Liver (tissue), 9 donors: ENCODE measurements around the gene EGLN1. TPM values are rescaled to one million over a fixed set of nuclear protein-coding genes. Genes with fewer than 3 reads are reported as not detected.

Experiments
- DNase-seq: peaks from one replicate; pipeline ENCODE4 v3.0.0-alpha.2; 2017; ENCODE audit warnings: low spot score
- H3K27ac ChIP-seq, 2 donors: one replicate each; pipeline ENCODE4 v1.7.0; 2013; ENCODE audit warnings: inconsistent platforms in 2 of 2, low read length in 2 of 2, control low read depth in 1 of 2, low read depth in 1 of 2, mild to moderate bottlenecking in 1 of 2
- H3K27me3 ChIP-seq, 4 donors: one replicate each; pipeline versions ENCODE4 v1.6.1 to v1.7.0; 2013; ENCODE audit warnings: low read length in 3 of 4, inconsistent platforms in 1 of 4, mild to moderate bottlenecking in 1 of 4, moderate library complexity in 1 of 4; ENCODE audit not compliant: control insufficient read depth in 4 of 4, insufficient read depth in 4 of 4
- H3K36me3 ChIP-seq, 4 donors: one replicate each; pipeline versions ENCODE4 v1.6.1 to v1.7.0; 2013; ENCODE audit warnings: low read length in 3 of 4, mild to moderate bottlenecking in 3 of 4, low read depth in 1 of 4, moderate library complexity in 1 of 4; ENCODE audit not compliant: control insufficient read depth in 4 of 4, insufficient read depth in 3 of 4
- H3K4me1 ChIP-seq, 4 donors: one replicate each; pipeline versions ENCODE4 v1.6.1 to v1.7.0; 2013; ENCODE audit warnings: low read length in 3 of 4, mild to moderate bottlenecking in 3 of 4, moderate library complexity in 1 of 4; ENCODE audit not compliant: control insufficient read depth in 4 of 4, insufficient read depth in 4 of 4
- H3K4me3 ChIP-seq, 3 donors: one replicate each; pipeline versions ENCODE4 v1.6.1 to v1.7.0; 2013; ENCODE audit warnings: low read length in 3 of 3, control low read depth in 1 of 3, low read depth in 1 of 3, mild to moderate bottlenecking in 1 of 3
- H3K9ac ChIP-seq, 2 donors: one replicate each; pipeline ENCODE4 v1.7.0; 2013; ENCODE audit warnings: low read length in 2 of 2, mild to moderate bottlenecking in 2 of 2, moderate library complexity in 2 of 2, control low read depth in 1 of 2, low read depth in 1 of 2
- H3K9me3 ChIP-seq, 4 donors: one replicate each; pipeline versions ENCODE4 v1.6.1 to v1.7.0; 2013; ENCODE audit warnings: low read length in 3 of 4; ENCODE audit not compliant: control insufficient read depth in 4 of 4
- EGR1 ChIP-seq, 2 donors: IDR thresholded peaks; 2 replicates each; pipeline ENCODE4 v1.6.1; 2016 to 2018; ENCODE audit warnings: antibody characterized with exemption in 2 of 2, low read depth in 2 of 2
- FOXA2 ChIP-seq: IDR thresholded peaks from 2 replicates; pipeline ENCODE4 v1.6.1; 2016; ENCODE audit warnings: antibody characterized with exemption
- GABPA ChIP-seq, 2 donors: IDR thresholded peaks in 1 of 2; conservative IDR thresholded peaks in 1 of 2; 2 replicates each; pipeline ENCODE4 v1.6.1; 2016; ENCODE audit warnings: antibody characterized with exemption in 2 of 2, mild to moderate bottlenecking in 1 of 2, moderate library complexity in 1 of 2
- HNF4A ChIP-seq, 2 donors: conservative IDR thresholded peaks; 2 replicates each; pipeline ENCODE4 v1.6.1; 2016; ENCODE audit warnings: antibody characterized with exemption in 2 of 2, mild to moderate bottlenecking in 2 of 2
- HNF4G ChIP-seq: IDR thresholded peaks from 2 replicates; pipeline ENCODE4 v1.6.1; 2016; ENCODE audit warnings: antibody characterized with exemption
- JUND ChIP-seq, 2 donors: IDR thresholded peaks; 2 replicates each; pipeline ENCODE4 v1.6.1; 2016; ENCODE audit warnings: antibody characterized with exemption in 2 of 2
- NR2F2 ChIP-seq: IDR thresholded peaks from 2 replicates; pipeline ENCODE4 v1.6.1; 2016; ENCODE audit warnings: antibody characterized with exemption
- RXRA ChIP-seq, 2 donors: IDR thresholded peaks; 2 replicates each; pipeline ENCODE4 v1.6.1; 2017 to 2018; ENCODE audit warnings: antibody characterized with exemption in 2 of 2, mild to moderate bottlenecking in 1 of 2
- TAF1 ChIP-seq: conservative IDR thresholded peaks from 2 replicates; pipeline ENCODE4 v1.6.1; 2016; ENCODE audit warnings: antibody characterized with exemption, mild to moderate bottlenecking
- YY1 ChIP-seq: IDR thresholded peaks from 2 replicates; pipeline ENCODE4 v1.6.1; 2016; ENCODE audit warnings: antibody characterized with exemption, mild to moderate bottlenecking
- WGBS: extraction: QIAGEN DNeasy Blood & Tissue Kit; methylation state at CpG from one replicate; pipeline ENCODE4 v1.1.7; 2013; 5-methylcytosine and 5-hydroxymethylcytosine counted together
- polyA plus RNA-seq, 2 donors: library from polyadenylated mRNA; stranded (reverse) in 1 of 2; unstranded in 1 of 2; fragments of 200-250 nt in 1 of 2; fragments of >200 nt in 1 of 2; fragmentation: Nextera tagmentation in 1 of 2; extraction: Ambion mirVana in 1 of 2; gene quantifications; one replicate each; pipeline versions ENCODE4 v1.2.1 to v1.2.3, GENCODE V29; 2013 to 2015
- total RNA-seq, 2 donors: library from RNA; depleted of rRNA; stranded (reverse); fragments of >200 nt; gene quantifications; one replicate each; pipeline ENCODE4 v1.2.3, GENCODE V29; 2014
- TF ChIP-seq, protein P1 (sequence below): IDR thresholded peaks from 2 replicates; pipeline ENCODE4 v1.6.1; 2016; ENCODE audit warnings: antibody characterized with exemption
- TF ChIP-seq, protein P2 (sequence below): fragments of 150-350 bp; IDR thresholded peaks from 2 replicates; pipeline ENCODE4 v1.5.1; 2017; ENCODE audit warnings: improper control_type of control experiment, low read depth, low read length; ENCODE audit not compliant: missing input control
- TF ChIP-seq, protein P3 (sequence below): IDR thresholded peaks from 2 replicates; pipeline ENCODE4 v1.6.1; 2016; ENCODE audit warnings: antibody characterized with exemption
- TF ChIP-seq, protein P4 (sequence below): IDR thresholded peaks from 2 replicates; pipeline ENCODE4 v1.6.1; 2016; ENCODE audit warnings: antibody characterized with exemption
- TF ChIP-seq, protein P5 (sequence below): IDR thresholded peaks from 2 replicates; pipeline ENCODE4 v1.6.1; 2016; ENCODE audit warnings: antibody characterized with exemption, mild to moderate bottlenecking
- donor health status: healthy.
- donor health status: healthy.
- donor health status: healthy.
- donor health status: healthy.
- donor health status: healthy.

The EGLN1 gene
- total and polyA plus RNA-seq, 4 donors = 7.2 to 44.8 (median 22.2) TPM

DNA sequence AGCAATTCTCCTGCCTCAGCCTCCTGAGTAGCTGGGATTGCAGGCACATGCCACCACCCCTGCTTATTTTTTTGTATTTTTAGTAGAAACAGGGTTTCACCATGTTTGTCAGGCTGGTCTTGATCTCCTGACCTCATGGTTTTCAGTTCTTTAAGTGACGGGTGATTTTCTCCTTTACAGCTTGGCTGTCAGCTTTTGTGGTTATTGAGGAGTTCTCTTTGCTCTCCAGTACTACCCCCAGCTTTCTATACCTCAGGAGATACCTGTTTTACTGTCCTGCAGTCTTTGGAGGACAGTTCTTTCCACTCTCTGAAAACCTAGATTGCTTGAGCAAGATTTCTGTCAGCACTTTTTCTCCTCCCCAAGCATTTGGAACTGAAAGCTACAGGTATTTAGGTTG lies 45.9 kb upstream of the EGLN1 start:
- DNase-seq = no peak
- H3K36me3 ChIP-seq = no peaks in the 10 kb centered on the region
- H3K4me1 ChIP-seq = no peaks in the 10 kb centered on the region
- no peak overlapping the region for H3K9ac ChIP-seq
- peaks cover 0 to 2% (median 0%) of the 10 kb centered on the region in 4 donors for H3K27me3 ChIP-seq
- 83% methylated on average over 1 of the region's 1 CpG for WGBS
- no peak overlapping the region for H3K27ac ChIP-seq
- H3K4me3 ChIP-seq = no peak overlapping the region
- no peak for TF ChIP-seq TAF1
- no peaks in the 10 kb centered on the region for H3K9me3 ChIP-seq

DNA sequence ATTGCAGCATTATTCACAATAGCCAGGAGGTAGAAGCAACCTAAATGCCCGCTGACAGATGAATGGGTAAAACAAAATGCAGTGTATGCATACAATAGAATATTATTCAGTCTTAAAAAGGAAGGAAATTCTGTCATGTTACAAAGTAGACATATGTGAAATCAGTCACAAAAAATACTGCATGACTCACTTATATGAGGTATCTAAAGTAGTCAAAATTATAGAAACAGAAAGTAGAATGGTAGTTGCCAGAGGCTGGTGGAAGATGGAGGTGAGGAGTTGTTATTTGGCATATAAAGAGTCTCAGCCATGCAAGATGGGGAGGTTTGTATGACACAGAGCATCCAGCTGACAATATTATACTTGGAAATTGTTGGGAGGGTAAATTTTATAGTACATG lies 43.0 kb upstream of the EGLN1 start:
- no peak for DNase-seq
- no peaks in the 10 kb centered on the region for H3K36me3 ChIP-seq
- H3K27ac ChIP-seq = no peak overlapping the region
- TF ChIP-seq, protein P1, sequence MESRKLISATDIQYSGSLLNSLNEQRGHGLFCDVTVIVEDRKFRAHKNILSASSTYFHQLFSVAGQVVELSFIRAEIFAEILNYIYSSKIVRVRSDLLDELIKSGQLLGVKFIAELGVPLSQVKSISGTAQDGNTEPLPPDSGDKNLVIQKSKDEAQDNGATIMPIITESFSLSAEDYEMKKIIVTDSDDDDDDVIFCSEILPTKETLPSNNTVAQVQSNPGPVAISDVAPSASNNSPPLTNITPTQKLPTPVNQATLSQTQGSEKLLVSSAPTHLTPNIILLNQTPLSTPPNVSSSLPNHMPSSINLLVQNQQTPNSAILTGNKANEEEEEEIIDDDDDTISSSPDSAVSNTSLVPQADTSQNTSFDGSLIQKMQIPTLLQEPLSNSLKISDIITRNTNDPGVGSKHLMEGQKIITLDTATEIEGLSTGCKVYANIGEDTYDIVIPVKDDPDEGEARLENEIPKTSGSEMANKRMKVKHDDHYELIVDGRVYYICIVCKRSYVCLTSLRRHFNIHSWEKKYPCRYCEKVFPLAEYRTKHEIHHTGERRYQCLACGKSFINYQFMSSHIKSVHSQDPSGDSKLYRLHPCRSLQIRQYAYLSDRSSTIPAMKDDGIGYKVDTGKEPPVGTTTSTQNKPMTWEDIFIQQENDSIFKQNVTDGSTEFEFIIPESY = no peak
- TF ChIP-seq TAF1 (no peak), HNF4G (no peak), HNF4A (conservative IDR thresholded peaks at IDR 0.05) (no peak), FOXA2 (no peak), EGR1 (IDR thresholded peaks at IDR 0.05; ENCODE audit: low read depth in 2 of 2) (no peak), JUND (IDR thresholded peaks at IDR 0.05) (no peak), YY1 (no peak), GABPA (IDR thresholded peaks at IDR 0.05 in 1 of 2, conservative IDR thresholded peaks at IDR 0.05 in 1 of 2) (no peak)
- TF ChIP-seq, protein P2, sequence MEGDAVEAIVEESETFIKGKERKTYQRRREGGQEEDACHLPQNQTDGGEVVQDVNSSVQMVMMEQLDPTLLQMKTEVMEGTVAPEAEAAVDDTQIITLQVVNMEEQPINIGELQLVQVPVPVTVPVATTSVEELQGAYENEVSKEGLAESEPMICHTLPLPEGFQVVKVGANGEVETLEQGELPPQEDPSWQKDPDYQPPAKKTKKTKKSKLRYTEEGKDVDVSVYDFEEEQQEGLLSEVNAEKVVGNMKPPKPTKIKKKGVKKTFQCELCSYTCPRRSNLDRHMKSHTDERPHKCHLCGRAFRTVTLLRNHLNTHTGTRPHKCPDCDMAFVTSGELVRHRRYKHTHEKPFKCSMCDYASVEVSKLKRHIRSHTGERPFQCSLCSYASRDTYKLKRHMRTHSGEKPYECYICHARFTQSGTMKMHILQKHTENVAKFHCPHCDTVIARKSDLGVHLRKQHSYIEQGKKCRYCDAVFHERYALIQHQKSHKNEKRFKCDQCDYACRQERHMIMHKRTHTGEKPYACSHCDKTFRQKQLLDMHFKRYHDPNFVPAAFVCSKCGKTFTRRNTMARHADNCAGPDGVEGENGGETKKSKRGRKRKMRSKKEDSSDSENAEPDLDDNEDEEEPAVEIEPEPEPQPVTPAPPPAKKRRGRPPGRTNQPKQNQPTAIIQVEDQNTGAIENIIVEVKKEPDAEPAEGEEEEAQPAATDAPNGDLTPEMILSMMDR = no peak
- TF ChIP-seq, protein P3, sequence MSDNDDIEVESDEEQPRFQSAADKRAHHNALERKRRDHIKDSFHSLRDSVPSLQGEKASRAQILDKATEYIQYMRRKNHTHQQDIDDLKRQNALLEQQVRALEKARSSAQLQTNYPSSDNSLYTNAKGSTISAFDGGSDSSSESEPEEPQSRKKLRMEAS = no peak
- H3K27me3 ChIP-seq = peaks cover 0 to 6% (median 0%) of the 10 kb centered on the region in 4 donors
- H3K9ac ChIP-seq = no peak overlapping the region
- H3K4me1 ChIP-seq = no peaks in the 10 kb centered on the region
- no peaks in the 10 kb centered on the region for H3K9me3 ChIP-seq
- WGBS = 88% methylated on average over 1 of the region's 1 CpG
- H3K4me3 ChIP-seq = no peak overlapping the region

DNA sequence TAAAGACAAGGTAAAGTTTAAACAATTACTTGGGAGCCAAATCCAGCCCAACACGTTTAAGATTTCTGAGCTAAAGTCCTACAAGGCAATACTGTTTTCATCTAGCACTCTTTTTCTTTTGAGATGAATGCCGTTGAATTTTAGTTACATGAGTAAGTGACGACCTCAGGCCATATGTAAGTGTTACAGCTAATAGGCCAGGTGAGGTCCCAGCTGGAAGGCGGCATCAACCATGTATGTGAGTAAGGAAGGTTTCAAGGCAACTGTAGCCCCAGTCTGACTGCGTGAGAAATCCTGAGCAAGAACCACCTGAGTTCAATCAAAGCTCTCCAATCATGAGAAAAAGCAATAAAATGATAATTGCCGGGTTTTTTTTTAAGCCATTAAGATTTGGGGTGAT lies 41.5 kb upstream of the EGLN1 start:
- Histone ChIP-seq H3K27me3 (peaks cover 0 to 6% (median 0%) of the 10 kb centered on the region in 4 donors), H3K9me3 (no peaks in the 10 kb centered on the region), H3K4me3 (no peak overlapping the region), H3K4me1 (no peaks in the 10 kb centered on the region), H3K9ac (no peak overlapping the region), H3K27ac (no peak overlapping the region), H3K36me3 (no peaks in the 10 kb centered on the region)
- DNase-seq = no peak
- WGBS = 80% methylated on average over 6 of the region's 6 CpGs
- TF ChIP-seq, protein P4, sequence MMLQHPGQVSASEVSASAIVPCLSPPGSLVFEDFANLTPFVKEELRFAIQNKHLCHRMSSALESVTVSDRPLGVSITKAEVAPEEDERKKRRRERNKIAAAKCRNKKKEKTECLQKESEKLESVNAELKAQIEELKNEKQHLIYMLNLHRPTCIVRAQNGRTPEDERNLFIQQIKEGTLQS = no peak
- TF ChIP-seq EGR1 (IDR thresholded peaks at IDR 0.05; ENCODE audit: low read depth in 2 of 2) (no peak), YY1 (no peak), HNF4A (conservative IDR thresholded peaks at IDR 0.05) (no peak), HNF4G (no peak), NR2F2 (no peak), RXRA (IDR thresholded peaks at IDR 0.05) (no peak)
- TF ChIP-seq, protein P1 = no peak
- TF ChIP-seq, protein P3 = no peak
- TF ChIP-seq, protein P5, sequence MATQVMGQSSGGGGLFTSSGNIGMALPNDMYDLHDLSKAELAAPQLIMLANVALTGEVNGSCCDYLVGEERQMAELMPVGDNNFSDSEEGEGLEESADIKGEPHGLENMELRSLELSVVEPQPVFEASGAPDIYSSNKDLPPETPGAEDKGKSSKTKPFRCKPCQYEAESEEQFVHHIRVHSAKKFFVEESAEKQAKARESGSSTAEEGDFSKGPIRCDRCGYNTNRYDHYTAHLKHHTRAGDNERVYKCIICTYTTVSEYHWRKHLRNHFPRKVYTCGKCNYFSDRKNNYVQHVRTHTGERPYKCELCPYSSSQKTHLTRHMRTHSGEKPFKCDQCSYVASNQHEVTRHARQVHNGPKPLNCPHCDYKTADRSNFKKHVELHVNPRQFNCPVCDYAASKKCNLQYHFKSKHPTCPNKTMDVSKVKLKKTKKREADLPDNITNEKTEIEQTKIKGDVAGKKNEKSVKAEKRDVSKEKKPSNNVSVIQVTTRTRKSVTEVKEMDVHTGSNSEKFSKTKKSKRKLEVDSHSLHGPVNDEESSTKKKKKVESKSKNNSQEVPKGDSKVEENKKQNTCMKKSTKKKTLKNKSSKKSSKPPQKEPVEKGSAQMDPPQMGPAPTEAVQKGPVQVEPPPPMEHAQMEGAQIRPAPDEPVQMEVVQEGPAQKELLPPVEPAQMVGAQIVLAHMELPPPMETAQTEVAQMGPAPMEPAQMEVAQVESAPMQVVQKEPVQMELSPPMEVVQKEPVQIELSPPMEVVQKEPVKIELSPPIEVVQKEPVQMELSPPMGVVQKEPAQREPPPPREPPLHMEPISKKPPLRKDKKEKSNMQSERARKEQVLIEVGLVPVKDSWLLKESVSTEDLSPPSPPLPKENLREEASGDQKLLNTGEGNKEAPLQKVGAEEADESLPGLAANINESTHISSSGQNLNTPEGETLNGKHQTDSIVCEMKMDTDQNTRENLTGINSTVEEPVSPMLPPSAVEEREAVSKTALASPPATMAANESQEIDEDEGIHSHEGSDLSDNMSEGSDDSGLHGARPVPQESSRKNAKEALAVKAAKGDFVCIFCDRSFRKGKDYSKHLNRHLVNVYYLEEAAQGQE = no peak
